Gastroesophageal sphincter (tissue), 3 donors: Measurements from ENCODE around the gene PDC.

Experiments used
- CTCF ChIP-seq, 4 experiments: fragments of 200-600 bp in 2 of 4; fragments of 450-650 bp in 2 of 4; sonication (generic) in 1 of 4; IDR thresholded peaks; one replicate each; pipeline ENCODE4 v1.5.1; 2017 to 2019; ENCODE audit warnings: antibody characterized with exemption in 4 of 4, mild to moderate bottlenecking in 2 of 4, moderate library complexity in 2 of 4
- EP300 ChIP-seq: sonication (generic); formaldehyde crosslinking; IDR thresholded peaks from one replicate; pipeline ENCODE4 v1.6.1; 2017; ENCODE audit warnings: antibody characterized with exemption, mild to moderate bottlenecking
- POLR2A ChIP-seq, 2 donors: fragments of 450-650 bp; IDR thresholded peaks; one replicate each; pipeline ENCODE4 v1.6.1; 2017; ENCODE audit warnings: antibody characterized with exemption in 2 of 2, mild to moderate bottlenecking in 2 of 2, moderate library complexity in 1 of 2
- POLR2AphosphoS5 ChIP-seq: sonication (generic); formaldehyde crosslinking; IDR thresholded peaks from one replicate; pipeline ENCODE4 v1.6.1; 2017; ENCODE audit warnings: antibody characterized with exemption

GRCh38 chr1:186403632-186404031 is 57.3 kb downstream of the PDC start:
- no peak for TF ChIP-seq CTCF (IDR thresholded peaks at IDR 0.05)
- no peak for TF ChIP-seq EP300
- no peak for TF ChIP-seq POLR2AphosphoS5
- no peak for TF ChIP-seq POLR2A (IDR thresholded peaks at IDR 0.05)
